NCI-H82 treated with DMSO at 0.1 percent for 48 hours (cell line): ENCODE results near the gene MAP2.

Experiments
- DNase-seq: peaks from one replicate; lab custom pipeline; 2025; ENCODE audit not compliant: unreplicated experiment; lab: John Stamatoyannopoulos, UW

Gene MAP2

GRCh38 chr2:209525331-209525730 lies 101.5 kb downstream of the MAP2 start:
- no peak for DNase-seq

- DNase-seq: no peak
Observed at GRCh38 chr2:209525834-209526281, 102.0 kb downstream of the MAP2 start.

GRCh38 chr2:209526561-209526960 lies 102.7 kb downstream of the MAP2 start:
- DNase-seq: no peak

- no peak for DNase-seq
Observed at GRCh38 chr2:209529579-209529978, 105.7 kb downstream of the MAP2 start.

DNA sequence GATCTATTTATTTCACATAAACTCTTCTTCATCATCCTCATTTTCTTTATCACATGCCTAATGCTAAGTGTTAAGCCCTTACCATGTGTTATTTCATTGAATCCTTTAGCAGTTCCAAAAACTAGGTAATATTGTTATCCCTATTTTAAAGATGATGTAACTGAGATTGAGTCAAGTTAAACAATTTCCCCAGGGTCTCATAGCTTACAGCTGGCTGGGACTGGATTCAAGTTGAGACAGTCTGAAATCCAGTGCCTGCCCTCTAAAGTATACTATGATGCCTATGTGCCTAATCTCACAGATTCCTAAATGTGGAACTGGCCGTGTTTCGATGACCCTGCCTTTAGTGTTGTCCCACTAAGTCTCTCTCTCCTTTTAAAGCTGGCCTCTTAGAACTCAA lies 108.5 kb downstream of the MAP2 start:
- no peak for DNase-seq

- DNase-seq: no peak
Observed at GRCh38 chr2:209533391-209533790, 109.5 kb downstream of the MAP2 start.

DNA sequence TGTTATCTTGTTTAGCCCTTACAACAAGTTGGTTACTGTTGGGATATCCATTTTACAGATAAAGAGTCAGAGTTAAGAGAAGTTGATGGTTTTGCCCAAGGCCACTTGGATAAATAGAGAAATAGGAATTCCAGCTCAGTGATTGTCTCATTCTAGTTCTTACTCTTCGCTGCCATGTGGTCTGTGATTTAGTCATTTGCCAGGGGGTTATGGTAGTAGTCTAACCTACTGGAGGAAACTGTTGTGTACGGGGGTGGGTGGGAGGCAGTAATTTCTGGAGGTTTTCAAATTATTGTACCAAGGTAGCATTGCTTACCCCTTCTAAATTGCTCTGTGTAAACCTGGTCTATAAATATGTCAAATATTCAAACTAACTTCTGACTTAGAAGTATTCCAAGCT lies 110.4 kb downstream of the MAP2 start:
- no peak for DNase-seq

DNA sequence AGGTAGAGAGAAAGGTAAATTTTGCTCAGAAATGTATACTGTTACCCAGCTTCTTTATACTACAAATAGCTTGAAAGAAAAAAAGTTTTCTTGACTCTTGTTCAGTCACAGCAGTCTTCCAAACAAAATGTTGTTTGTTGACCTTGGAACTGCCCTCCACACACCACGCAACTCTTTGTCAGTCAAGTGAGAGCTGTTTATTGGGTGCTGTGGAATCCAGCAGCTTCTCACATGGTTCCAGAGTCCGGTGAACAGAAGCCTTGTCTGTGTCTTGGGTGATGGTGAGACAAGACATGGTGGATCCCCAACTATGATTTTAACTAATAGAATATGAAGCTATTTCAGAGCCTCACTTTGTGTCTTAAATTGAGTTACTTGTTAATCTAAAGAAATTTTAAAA lies 112.5 kb downstream of the MAP2 start:
- DNase-seq: no peak

DNA sequence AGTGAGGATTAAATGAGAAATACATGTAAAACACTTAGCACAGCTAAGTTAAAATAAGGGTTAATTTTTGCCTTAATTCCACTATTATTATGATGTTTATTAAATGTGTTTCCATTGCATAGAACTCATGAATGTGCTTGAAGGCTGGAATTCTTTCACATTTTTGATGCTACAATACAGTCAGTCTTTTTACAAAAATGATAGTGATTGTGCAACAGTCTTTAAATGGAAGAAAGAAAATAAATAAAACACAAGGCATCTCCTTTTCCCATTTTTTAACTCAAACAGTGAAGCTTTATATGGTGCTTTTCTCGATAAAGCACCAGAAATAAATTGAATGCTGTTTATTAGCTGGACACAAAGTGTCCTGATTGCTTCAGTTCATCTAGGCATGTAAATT lies 123.9 kb downstream of the MAP2 start:
- DNase-seq: no peak

DNA sequence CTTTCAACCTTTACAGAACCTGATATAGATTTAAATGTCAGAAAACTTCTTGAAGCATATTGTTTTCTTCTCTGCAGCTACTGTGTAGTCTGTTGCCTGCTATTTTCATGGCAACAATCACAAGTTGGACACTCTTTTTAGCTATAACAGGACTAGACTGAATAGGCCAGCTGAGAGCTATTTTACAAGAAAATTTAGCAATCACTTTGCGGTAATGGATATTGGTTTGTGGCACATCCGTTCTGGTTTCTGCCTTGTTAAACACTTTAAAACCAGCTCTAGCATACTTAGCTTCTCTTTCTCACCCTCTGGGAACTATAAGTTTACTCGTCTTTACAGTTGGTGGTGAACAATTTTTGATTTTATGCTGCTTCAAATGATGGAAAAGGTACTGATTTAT lies 125.7 kb downstream of the MAP2 start:
- DNase-seq: no peak

DNA sequence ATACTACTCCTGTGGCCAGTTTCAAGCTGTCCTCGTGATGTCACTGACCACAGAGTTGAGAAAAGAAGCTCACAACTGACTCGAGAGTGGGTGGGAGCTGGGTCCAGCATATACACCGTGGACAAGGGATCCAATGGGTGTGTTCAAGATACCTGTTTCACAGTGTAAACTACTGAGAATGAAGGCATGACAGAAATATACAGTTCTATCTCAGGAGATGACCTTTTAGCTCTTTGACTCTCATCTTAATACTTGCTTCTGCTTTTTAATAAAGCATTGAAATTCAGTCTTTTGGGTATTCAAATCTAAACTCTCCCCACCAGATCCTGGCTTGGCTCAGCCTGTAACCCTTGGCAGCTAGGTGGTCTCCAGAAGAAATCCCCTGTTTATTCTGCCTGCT lies 130.1 kb downstream of the MAP2 start:
- no peak for DNase-seq

DNA sequence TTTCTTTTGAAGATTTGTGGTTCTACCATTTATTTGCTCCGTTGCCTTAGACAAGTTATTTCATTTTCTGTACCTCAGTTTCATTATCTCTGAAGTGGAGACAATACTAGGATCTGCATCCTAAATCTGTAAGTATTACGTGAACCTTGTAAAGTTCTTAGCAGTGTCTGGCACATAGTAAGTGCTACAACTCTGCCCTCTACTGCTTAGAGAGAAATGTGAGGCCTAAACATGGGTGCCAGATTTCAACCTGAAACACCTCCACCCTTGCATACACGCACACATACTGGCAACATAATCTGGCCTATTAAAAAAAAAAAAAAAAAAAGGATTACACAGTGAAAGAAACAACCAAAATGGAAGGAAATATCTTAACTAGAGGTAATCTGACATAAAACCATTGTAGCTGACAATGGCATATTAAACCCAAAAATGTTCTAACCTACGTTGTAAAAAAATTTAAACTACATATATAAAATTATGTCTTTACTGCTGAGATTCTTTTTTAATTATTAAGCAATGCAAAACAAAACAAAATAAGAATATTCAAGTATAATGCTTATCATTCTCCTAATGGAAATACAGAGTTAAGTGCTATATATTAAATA lies 132.6 kb downstream of the MAP2 start:
- peak; percentile 15 for DNase-seq

DNA sequence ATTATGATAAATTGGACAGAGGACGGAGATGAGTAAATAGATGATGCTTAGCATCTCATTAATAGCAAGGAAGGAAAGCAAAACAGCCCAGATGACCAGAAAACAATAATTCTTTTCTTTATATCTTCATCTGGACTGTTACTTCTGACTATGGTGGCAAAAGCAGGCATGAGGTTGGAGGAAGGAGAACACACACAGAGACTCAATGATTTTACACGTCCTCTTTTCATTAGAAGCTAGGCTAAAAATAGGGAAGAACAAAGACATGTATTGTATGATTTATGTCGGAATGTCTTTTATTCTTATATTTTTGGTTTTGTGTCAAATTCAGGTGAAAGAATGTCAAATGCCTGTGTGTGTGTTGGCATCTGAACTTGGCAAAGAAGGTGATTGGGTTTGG lies 137.1 kb downstream of the MAP2 start:
- no peak for DNase-seq

DNA sequence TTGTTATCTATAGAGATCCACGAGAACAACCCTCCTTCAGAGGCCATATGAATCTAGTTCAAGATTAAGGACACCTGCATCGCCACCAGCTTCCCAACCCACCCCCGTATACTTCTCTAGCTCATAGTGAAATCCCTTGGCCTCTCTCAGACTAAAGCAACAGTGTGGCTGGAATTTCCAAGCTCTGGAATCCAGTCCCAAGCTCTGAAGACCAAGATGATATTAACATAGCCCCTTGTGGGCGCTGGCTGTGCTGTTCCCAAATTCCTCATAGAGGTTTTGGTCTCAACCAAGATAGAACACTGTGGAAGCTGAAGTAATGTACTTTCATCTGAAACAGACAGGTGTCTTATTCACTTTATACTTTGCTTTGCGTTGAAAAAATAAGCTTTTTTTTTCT lies 139.6 kb downstream of the MAP2 start:
- DNase-seq: no peak

DNA sequence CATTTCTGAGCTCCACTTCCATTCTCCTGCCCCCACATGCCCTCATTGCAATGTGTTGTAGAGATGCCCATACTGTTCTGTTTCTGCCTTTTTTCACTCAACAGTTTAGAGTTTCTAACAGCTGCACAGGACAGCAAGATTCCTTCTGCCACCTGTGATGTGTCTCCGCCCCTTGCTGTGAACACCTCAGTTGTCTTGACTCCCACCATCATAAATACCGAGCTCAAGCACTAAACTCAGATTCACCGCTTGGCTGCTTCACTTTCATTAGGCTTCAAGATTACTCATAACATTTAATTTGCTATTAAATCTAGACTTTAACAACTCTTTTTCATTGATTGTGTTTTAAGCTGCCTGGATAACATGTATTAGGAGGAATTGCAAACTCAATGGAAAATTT lies 141.0 kb downstream of the MAP2 start:
- DNase-seq: no peak

DNA sequence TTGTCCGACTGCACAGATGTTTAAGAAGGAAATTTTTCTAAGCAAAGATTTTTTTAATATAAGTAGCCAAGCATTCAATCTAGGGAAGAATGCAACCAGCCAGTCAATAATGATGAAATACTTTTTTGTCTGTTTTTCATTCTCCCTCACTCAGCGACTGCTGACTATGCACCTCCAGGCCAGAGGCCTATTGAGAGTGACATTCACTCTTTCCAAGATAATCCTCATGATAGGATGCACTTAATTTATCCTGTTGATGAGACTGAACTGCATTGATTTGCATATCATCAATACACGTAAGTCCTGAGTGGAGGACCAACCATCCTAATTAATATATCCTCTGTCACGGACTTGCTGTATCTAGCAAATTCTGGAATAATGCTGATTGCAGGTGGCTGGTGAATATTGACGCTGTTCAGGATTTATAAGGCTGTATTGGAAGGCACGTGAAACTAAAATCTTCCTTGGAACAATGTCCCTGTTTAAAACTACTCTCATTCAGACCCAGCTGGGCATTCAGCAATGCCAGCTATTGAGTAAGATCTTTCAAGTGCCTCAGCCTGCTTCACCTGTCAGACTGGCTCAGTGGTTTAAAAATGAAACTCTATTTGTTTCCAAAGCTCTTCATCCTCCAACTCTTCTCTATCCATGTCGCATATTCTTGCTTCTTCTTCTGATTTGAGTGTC lies 142.2 kb downstream of the MAP2 start:
- no peak for DNase-seq

DNA sequence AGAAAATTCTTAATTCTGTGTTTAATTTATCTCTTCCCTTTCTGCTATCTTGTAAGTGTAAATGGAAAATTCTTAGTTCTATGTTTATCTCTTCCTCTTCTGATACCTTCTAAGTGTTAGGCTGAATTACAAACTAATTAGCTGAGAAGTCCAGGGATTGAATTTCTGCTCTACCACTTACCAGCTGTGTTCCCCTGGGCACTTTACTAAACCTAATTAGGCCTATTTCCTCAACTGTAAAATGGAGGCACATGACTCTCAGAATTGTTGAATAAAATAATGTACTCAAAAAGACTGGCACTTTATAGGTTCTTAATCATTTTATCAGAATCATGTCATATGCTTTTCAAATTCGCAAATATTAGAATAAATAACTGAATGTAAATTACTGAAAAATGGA lies 146.3 kb downstream of the MAP2 start:
- peak; percentile 40 for DNase-seq

DNA sequence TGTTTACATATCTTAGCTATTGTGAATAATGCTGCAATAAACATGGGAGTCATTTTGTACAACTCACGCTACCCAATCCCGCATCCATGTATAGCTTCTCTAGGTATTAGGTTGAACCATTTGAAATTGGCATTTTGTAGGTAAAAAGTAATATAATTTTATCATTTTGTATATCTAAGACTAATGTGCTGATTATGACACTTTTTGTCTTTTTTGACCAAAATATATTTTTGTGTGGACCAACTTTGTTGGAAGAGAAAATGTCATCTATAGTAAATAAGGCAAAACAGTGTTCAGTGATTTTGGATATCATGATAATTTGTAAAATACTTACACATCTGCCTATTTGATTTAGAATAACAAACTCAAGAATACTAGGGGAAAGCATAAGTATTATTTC lies 150.7 kb downstream of the MAP2 start:
- no peak for DNase-seq

GRCh38 chr2:209577376-209578357 lies 153.8 kb downstream of the MAP2 start:
- no peak for DNase-seq

GRCh38 chr2:209578394-209579001 lies 154.7 kb downstream of the MAP2 start:
- no peak for DNase-seq

DNA sequence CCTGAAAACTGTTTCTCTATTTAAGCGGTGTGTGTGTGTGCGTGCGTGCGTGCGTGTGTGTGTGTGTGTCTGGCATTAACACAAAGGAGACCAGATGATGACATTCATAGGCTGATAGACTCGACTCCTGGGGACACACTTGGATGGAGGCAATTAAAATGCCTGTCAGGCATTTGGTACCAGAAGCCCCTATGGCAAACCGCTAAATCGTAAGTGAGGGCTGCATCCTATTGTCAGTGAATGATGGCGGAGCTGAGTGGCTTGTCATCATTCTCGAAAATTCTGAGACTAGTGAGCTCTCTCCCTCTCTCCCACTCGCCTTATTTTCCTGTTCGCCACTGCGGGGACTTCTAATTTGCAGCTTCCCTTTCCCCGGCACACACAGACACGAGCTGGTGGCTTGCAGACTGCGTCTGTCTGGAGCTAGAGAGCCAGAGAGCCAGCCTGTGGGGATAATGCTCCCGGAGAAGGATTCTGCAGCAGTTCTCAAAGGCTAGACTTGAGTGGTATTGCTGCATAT lies 155.4 kb downstream of the MAP2 start:
- peak; percentile 80 for DNase-seq
